ENCODE data around the gene KCNAB1.

- TF ChIP-seq SP1 (IDR thresholded peaks at IDR 0.05): no peak
- TF ChIP-seq L3MBTL2 (conservative IDR thresholded peaks at IDR 0.05): no peak
- no peak for TF ChIP-seq LEF1 (IDR thresholded peaks at IDR 0.05; ENCODE audit: borderline replicate concordance)
- TF ChIP-seq TARDBP (IDR thresholded peaks at IDR 0.05): no peak
- TF ChIP-seq BHLHE40 (IDR thresholded peaks at IDR 0.05; ENCODE audit: borderline replicate concordance): no peak
- no peak for TF ChIP-seq SUZ12 (IDR thresholded peaks at IDR 0.05)
- TF ChIP-seq ARNT (IDR thresholded peaks at IDR 0.05): no peak
- TF ChIP-seq FOXM1 (IDR thresholded peaks at IDR 0.05; ENCODE audit: borderline replicate concordance): no peak
- TF ChIP-seq NFRKB (IDR thresholded peaks at IDR 0.05): no peak
Measured at GRCh38 chr3:156507285-156507684, 386.9 kb downstream of the KCNAB1 start.

Data from HEK293T (cell line).